Gastrocnemius medialis (tissue), 4 donors: ENCODE results near the gene ATP2A1. TPM values are rescaled to one million over a fixed set of nuclear protein-coding genes. Genes with fewer than 3 reads are reported as not detected.

ENCODE experiments used
- ATAC-seq, 2 donors: fragments of 150-250 bp; one replicate each; pipeline ENCODE4 v1.9.1; 2016
- DNase-seq, 2 donors: peaks; one replicate each; pipeline ENCODE4 v3.0.0-alpha.2; 2019
- H3K27ac ChIP-seq, 4 donors: fragments of 200-600 bp; sonication (generic); 1 replicate in 1 of 4; 2 replicates in 3 of 4; pipeline ENCODE4 v1.5.1; 2016 to 2018; ENCODE audit warnings: mild to moderate bottlenecking in 2 of 4, moderate library complexity in 1 of 4
- H3K27me3 ChIP-seq, 3 donors: fragments of 200-600 bp; sonication (generic) in 2 of 3; 1 replicate in 1 of 3; 2 replicates in 2 of 3; pipeline versions ENCODE4 v1.5.1 to v1.6.0; 2016 to 2019; ENCODE audit warnings: mild to moderate bottlenecking in 1 of 3, moderate library complexity in 1 of 3
- H3K36me3 ChIP-seq, 2 donors: fragments of 200-600 bp; sonication (generic) in 1 of 2; one replicate each; pipeline ENCODE4 v1.5.1; 2017 to 2018
- H3K4me1 ChIP-seq, 2 donors: fragments of 200-600 bp; sonication (generic) in 1 of 2; one replicate each; pipeline ENCODE4 v1.5.1; 2016 to 2017; ENCODE audit warnings: mild to moderate bottlenecking in 2 of 2
- H3K4me3 ChIP-seq, 4 donors: fragments of 200-600 bp; sonication (generic) in 3 of 4; 1 replicate in 1 of 4; 2 replicates in 3 of 4; pipeline ENCODE4 v1.5.1; 2016 to 2019; ENCODE audit warnings: mild to moderate bottlenecking in 2 of 4
- H3K9me3 ChIP-seq, 3 donors: fragments of 200-600 bp; sonication (generic) in 2 of 3; 1 replicate in 1 of 3; 2 replicates in 2 of 3; pipeline ENCODE4 v1.5.1; 2016 to 2019
- POLR2A ChIP-seq, 2 donors: fragments of 450-650 bp; IDR thresholded peaks; one replicate each; pipeline ENCODE4 v1.6.1; 2017; ENCODE audit warnings: antibody characterized with exemption in 2 of 2, mild to moderate bottlenecking in 2 of 2, moderate library complexity in 2 of 2
- in situ Hi-C, 4 donors: fragments of 200-750 bp; cut with MboI; loops; one replicate each; pipeline versions ENCODE4 v1.15.0 to v1.8.0; 2017; ENCODE audit warnings: low sequenced_read_pairs in 4 of 4
- intact Hi-C: fragments of 100-400 bp; cut with DNase I; formaldehyde crosslinking; loops from one replicate; pipeline ENCODE4 v1.15.1; 2023; ENCODE audit warnings: low total_unique reads
- total RNA-seq, 4 donors: library from RNA; depleted of rRNA; stranded (reverse); fragments of >200 nt; gene quantifications; one replicate each; pipeline versions ENCODE4 v1.1.0 to v1.2.3, GENCODE V29; 2016
- TF ChIP-seq, protein P1 (sequence below), 5 experiments: fragments of 450-650 bp in 3 of 5; fragments of 200-600 bp in 2 of 5; sonication (generic) in 2 of 5; IDR thresholded peaks in 4 of 5; conservative IDR thresholded peaks in 1 of 5; 1 replicate in 4 of 5; 2 replicates in 1 of 5; pipeline ENCODE4 v1.5.1; 2016 to 2019; ENCODE audit warnings: antibody characterized with exemption in 5 of 5, mild to moderate bottlenecking in 3 of 5, moderate library complexity in 3 of 5

The ATP2A1 gene
- total RNA-seq, 4 donors from 2014 or later = 380 to 909 (median 764) TPM

DNA sequence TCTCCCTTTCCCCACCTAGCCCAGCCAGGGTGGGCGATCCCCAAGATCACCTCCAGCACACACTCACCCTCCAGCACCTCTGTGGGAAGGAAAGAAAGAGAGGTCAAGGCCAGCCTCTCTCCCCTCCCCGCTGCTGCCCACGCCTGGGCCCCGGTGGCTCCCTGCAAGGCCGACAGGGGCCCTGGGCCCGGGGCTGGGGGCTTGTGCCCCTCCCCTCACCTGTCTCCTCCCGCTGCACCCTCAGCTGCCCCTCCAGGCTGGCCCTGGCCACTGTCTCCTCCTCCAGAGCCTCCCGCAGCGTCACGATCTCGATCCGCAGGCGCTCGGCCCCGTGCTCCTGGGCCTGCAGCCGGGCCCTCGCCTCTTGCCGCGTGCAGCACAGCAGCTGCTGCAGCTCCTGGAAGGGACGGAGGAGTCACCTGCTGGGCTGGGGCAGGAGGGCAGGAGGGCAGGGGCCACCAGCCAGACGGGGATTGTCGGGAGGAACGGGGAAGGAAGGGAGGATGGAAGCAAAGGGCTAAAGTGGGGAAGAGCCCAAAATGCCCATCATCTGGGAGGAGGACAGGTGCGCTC lies 27.6 kb downstream of the ATP2A1 start:
- TF ChIP-seq, protein P1, sequence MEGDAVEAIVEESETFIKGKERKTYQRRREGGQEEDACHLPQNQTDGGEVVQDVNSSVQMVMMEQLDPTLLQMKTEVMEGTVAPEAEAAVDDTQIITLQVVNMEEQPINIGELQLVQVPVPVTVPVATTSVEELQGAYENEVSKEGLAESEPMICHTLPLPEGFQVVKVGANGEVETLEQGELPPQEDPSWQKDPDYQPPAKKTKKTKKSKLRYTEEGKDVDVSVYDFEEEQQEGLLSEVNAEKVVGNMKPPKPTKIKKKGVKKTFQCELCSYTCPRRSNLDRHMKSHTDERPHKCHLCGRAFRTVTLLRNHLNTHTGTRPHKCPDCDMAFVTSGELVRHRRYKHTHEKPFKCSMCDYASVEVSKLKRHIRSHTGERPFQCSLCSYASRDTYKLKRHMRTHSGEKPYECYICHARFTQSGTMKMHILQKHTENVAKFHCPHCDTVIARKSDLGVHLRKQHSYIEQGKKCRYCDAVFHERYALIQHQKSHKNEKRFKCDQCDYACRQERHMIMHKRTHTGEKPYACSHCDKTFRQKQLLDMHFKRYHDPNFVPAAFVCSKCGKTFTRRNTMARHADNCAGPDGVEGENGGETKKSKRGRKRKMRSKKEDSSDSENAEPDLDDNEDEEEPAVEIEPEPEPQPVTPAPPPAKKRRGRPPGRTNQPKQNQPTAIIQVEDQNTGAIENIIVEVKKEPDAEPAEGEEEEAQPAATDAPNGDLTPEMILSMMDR (IDR thresholded peaks at IDR 0.05 in 4 of 5, conservative IDR thresholded peaks at IDR 0.05 in 1 of 5) = no peak
- TF ChIP-seq POLR2A (IDR thresholded peaks at IDR 0.05) = no peak
- Histone ChIP-seq H3K4me3 (no peak overlapping the region), H3K27me3 (no peaks in the 10 kb centered on the region), H3K4me1 (no peaks in the 10 kb centered on the region), H3K9me3 (no peaks in the 10 kb centered on the region), H3K36me3 (peaks cover 0 to 17% of the 10 kb centered on the region in 2 donors), H3K27ac (peak overlapping the region in 3 of 4 donors; percentile 33 to 68 (median 62))
- ATAC-seq = peak in 1 of 2 donors; percentile 18
- in situ Hi-C loops = no loop called here
- intact Hi-C loops = no loop called here
- peak in 1 of 2 donors; percentile 47 for DNase-seq

DNA sequence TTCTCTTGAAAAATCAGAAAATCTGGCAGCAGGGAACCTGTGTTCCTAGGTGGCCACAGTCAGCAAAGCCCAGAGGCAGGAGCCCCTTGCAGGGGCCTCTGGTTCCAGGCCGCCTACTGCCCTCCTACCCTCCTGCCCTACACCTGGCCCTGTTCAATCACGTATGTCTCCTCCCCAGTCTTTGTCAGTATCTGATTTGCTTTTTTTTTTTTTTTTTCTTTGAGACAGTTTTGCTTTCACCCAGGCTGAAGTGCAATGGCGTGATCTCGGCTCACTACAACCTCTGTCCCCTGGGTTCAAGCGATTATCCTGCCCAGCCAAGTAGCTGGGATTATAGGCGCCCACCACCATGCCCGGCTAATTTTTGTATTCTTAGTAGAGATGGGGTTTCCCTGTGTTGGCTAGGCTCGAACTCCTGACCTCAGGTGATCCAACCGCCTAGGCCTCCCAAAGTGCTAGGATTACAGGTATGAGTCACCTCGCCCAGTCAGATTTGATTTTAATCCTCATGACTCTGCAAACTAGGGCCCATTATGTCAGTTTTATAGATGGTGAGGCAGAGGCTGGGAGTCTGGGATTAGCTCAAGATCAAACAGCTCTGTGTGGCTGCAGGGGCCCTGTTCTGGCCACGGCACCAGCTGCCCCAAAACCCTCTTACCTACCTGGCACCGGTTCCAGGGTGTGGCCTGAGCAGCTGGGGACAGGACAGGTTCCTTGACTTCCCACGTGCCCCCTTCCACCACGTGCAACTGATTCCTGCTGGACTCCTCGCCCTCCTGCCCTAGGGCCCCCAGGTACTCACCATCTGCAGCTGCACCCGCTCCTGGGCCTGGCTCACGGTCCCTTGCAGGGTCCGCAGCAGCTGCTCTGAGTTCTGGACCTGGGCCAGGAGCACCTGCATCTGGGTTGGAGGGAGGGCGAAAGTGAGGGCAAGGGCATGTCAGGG lies 32.1 kb downstream of the ATP2A1 start:
- Histone ChIP-seq H3K27me3 (no peaks in the 10 kb centered on the region), H3K4me1 (no peaks in the 10 kb centered on the region), H3K36me3 (peaks cover 0 to 17% of the 10 kb centered on the region in 2 donors), H3K9me3 (no peaks in the 10 kb centered on the region), H3K4me3 (no peak overlapping the region), H3K27ac (peak overlapping the region; percentile 7 to 52 (median 28))
- in situ Hi-C loops = no loop called here
- ATAC-seq (peak; percentile 45 to 49), DNase-seq (no peak)
- intact Hi-C loops = no loop called here
- no peak for TF ChIP-seq POLR2A (IDR thresholded peaks at IDR 0.05)
- TF ChIP-seq, protein P1 (IDR thresholded peaks at IDR 0.05 in 4 of 5, conservative IDR thresholded peaks at IDR 0.05 in 1 of 5) = no peak

DNA sequence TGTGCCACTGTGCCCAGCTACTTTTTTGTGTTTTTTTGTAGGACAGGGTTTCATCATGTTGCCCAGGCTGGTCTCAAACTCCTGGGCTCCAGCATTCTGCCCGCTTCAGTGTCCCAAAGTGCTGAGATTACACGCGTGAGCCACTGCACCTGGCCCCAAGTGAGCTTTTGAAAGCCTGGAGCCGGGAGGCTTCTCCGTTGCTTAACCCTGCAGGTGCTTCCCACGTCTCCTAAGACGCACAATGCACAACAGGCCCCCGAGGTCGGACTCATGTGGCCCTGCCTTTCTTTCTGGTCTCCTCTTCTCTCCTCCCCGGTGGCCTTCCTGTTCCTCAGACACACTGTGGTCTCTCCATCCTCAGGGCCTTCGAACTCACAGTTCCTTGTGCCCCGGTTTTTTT lies 34.3 kb downstream of the ATP2A1 start:
- H3K4me3 ChIP-seq = no peak overlapping the region
- no peak for ATAC-seq

DNA sequence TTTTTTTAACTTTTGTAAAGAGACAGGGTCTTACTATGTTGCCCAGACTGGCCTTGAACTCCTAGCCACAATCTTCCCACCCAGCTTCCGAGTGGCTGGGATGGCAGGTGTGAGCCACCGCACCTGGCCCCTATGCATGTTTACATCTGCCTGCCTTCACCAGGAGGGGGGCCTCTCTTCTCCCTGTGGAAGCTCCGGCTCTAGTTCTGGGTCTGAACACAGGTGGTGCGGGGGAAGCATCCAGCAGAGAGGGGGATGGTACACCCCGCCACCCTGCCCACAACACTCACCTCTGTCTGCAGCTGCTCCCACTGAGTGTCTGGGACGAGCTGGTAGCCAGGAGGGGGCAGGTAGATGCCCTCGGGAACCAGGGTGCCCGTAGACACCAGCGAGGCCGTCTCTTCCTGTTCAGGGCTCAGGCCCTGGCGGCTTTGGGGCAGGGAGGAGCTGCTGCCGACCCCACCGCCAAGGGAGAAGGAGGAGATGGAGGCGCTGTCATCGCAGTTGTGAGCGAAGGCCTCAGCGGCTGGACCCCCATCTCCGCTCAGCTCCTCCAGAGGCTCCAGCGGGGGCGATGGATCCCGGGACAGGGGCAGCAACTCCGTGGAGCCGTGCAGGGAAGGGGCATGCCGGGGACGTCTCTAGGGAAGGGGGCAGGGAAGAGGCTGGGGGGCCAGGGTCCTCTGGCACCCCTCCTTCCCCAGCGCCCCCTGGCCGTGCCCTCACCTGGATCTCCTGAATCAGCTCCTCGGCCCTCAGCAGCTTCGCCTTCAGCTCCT lies 35.8 kb downstream of the ATP2A1 start:
- in situ Hi-C loops (no loop called here), intact Hi-C loops (no loop called here)
- no peaks in the 10 kb centered on the region for H3K27me3 ChIP-seq
- TF ChIP-seq, protein P1 (IDR thresholded peaks at IDR 0.05 in 4 of 5, conservative IDR thresholded peaks at IDR 0.05 in 1 of 5) = no peak
- TF ChIP-seq POLR2A (IDR thresholded peaks at IDR 0.05) = no peak
- H3K4me1 ChIP-seq = no peaks in the 10 kb centered on the region
- DNase-seq (no peak), ATAC-seq (no peak)
- no peaks in the 10 kb centered on the region for H3K9me3 ChIP-seq
- H3K27ac ChIP-seq = no peak overlapping the region
- no peak overlapping the region for H3K4me3 ChIP-seq
- peaks cover 0 to 12% of the 10 kb centered on the region in 2 donors for H3K36me3 ChIP-seq

More for the DNA sequence above, 34.3 kb downstream of the ATP2A1 start:
- Histone ChIP-seq H3K4me1 (no peaks in the 10 kb centered on the region), H3K27ac (no peak overlapping the region), H3K9me3 (no peaks in the 10 kb centered on the region), H3K27me3 (no peaks in the 10 kb centered on the region), H3K36me3 (peaks cover 0 to 17% of the 10 kb centered on the region in 2 donors)
- no peak for DNase-seq
- TF ChIP-seq, protein P1 (IDR thresholded peaks at IDR 0.05 in 4 of 5, conservative IDR thresholded peaks at IDR 0.05 in 1 of 5) = no peak
- TF ChIP-seq POLR2A (IDR thresholded peaks at IDR 0.05) = no peak
- intact Hi-C loops (no loop called here), in situ Hi-C loops (no loop called here)
